SHP77 (cell line): ENCODE measurements around the gene GRHL3.

Experiments used
- DNase-seq, 2 experiments: peaks; one replicate each; lab custom pipeline; 2025; lab: John Stamatoyannopoulos, UW

The GRHL3 gene

DNA sequence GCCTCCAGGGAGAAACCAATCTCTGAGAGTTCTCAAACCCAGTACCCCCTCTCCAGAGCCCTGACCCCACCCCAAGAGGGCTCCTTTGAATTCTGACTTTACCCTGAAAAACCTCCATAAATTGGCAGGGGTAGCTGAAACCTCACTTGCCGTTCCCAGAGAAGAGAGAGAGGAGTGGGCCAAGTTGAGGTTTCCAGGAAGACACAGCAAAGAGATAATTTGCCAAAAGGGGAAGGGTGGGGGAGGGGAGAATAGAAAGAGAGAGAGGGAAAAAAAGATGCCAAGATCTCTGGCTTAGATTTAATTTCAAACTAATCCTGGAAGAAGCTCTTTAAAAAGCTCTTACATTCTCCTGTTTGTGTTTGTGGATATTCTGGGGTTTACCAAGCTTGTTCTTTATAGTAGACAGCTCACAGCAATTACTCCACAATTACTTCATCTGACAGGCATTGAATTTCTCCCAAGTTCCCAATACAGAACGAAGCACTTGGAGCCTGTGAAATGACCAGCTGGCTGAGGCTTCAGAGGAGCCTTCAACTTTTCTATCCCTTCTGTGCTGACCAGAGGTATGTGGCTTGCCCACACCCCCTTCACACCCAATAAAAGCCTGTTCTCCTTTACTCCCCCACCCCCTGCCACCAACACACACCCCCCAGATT, 1.1 kb upstream of the GRHL3 start:
- no peak for DNase-seq

GRCh38 chr1:24318615-24319311, 394 bp upstream of the GRHL3 start:
- DNase-seq, result no peak

DNA sequence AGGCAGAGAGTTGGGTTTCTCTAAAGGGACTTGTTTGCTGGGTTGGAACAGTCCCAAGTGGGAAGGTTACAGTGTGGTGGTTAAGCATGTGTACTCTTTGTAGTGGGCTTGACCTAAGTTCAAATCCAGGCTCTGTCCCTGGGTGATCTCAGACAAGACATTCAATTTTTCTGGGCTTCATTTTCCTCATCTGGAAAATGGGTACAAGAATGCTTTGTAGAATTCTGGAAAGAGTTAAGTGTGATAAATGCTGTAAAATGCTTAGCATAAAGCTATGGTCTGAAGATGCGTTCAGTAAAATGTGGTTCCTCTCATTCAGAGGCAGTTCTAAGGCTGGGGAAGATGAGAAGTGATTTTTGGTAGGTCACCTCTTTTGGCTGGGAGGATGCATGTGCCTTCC, 805 bp downstream of the GRHL3 start:
- DNase-seq, result no peak

GRCh38 chr1:24321126-24321525, 2.0 kb downstream of the GRHL3 start:
- DNase-seq, result no peak

DNA sequence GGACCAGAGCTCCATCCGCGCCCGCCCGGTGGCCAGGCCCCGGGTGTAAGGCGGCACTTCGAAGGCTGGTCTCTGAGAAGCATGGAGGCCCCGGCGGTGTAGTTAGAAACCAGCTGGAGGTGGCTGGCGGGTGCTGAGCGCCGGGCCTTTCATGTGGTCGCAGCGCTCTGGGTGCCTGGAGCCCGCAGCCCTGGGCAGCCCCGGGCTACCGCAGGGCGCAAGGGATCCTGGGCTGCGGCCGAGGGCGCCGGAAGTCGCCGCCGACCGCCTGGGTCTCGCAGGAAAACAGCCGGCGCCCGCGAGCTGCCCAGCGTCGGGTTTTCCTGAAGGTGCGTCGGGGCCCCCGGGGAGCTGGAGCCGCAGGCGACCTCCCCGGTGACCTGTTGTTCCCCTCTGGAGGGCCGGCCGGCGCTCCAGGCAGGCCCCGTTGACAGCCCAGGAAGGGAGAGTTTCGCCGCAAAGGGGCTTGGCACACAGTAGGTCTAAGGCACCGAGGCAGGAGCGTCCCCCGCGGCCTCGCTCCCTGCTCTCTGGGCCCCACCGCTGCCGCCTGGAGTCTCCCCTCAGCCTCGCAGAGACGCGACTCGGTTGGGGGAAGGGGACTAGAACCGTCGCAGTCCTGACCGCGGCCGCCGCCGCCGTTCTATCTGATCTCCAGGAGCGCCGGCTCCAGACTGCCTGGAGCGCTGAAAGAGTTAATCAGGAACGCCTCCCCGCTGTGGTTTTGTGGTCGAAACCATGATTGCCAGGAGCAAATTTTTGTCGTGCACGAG, 2.7 kb downstream of the GRHL3 start:
- no peak for DNase-seq

DNA sequence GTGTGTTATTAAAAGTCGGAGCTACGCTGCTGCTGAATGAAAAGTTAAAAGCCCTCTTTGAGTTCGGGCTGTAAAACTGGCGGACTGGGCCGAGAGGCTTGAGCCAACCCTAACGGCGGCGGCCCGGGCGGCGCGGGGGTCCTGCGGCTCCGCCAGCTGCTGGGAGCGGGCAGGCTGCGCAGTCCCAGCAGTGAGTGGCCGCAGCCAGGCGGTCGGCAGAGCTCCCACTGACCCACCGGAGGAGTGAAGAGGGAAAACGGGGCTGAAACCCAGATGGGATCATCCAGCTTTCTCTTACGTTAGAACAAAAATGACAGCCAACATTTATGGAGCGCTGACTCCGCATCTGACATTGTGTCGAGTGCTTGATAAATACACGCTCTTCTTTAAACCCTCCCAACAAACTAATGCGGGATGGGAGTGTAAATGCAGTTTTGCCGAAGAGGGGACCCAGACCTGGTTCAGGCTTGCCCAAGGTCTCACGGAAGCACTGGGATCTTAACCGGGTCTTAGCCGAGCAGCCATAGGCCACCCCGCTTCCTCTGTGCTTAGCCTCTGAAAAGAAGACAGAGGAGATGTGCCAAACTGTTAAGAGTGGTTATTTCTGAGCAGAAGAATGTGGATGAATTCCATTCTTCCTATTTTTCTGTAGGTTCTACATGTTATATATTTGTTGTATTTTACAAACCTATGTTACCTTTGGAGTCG, 3.5 kb downstream of the GRHL3 start:
- no peak for DNase-seq

DNA sequence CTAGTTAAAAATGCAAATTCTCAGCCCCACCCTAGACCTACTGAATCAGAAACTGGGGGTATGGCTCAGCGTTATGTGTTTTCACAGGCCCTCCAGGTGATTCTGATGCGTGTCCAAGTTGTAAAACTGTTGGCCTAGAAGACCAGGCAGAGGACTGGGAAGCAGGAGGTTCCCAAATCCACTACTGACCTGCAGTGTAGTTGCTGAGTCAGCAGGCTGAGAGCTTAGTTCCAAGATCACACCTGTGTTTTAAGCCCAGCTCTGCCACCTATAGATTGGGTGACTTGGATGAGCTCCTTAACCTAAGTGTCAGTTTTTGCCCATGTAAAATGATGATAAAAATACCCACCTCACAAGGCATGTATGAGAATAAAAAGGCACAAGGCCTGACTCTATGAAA, 4.1 kb downstream of the GRHL3 start:
- no peak for DNase-seq

GRCh38 chr1:24324903-24325302, 5.7 kb downstream of the GRHL3 start:
- DNase-seq, result no peak

DNA sequence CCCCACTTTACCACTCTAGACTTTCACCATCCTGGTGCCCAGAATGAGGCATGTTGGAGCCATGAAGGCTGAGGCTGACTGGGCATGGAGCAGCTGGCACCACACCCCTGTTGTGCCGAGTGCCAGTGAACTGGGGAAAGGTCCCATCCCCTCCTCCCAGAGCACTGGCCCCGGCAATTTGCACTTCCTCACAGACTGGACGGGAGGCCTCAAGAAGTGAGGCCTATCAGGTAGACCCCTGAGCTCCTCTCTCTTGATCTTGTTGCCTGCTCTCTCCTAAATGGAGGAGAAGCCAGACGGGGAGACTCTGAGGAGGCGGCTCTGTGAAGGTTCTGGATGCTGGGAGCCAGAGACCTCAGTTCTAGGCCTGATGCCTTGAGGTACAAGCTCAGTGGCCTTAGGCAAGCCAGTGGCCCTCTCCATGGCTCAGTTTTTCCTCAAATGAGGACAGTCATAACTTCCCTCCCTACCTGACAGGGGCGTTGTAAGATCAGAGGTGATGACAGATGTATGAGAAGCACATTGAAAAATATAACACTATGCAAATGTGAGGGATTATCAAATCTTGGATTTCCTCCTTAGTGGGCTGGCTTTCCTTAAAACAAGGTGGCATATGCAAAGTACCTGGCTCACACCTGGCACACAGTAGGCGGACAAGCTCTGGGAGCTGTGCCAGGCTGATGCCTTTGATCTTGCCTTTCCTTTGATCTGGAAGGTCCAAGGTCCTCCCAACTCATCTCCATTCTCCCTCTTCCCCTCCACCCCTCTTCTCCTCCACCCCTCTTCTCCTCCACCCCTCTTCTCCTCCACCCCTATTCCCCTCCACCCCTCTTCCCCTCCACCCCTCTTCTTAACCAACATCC, 6.7 kb downstream of the GRHL3 start:
- no peak for DNase-seq

DNA sequence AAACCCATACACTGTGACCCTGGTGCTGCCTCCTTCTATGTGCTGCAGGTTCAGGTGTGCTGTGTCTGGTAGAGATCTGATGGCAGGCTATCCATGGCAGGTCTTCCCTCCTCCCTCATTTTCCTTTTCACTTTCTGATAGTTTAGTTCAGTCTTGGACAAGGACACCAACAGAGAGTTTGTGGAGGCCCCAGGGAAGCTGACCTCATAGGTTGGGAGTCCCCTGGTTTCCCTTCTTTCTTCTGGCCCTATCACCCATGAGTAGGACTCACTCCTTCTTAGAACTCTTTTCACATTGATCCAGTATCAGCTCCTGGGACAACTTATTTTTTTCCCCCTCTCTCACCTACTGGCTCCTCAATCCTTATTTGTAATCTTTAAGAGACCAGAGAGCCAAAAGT, 8.3 kb downstream of the GRHL3 start:
- DNase-seq, result no peak

GRCh38 chr1:24327891-24328290, 8.7 kb downstream of the GRHL3 start:
- no peak for DNase-seq

GRCh38 chr1:24329331-24329730, 10.2 kb downstream of the GRHL3 start:
- no peak for DNase-seq

- no peak for DNase-seq
Observed at GRCh38 chr1:24329797-24330543, 10.8 kb downstream of the GRHL3 start.

DNA sequence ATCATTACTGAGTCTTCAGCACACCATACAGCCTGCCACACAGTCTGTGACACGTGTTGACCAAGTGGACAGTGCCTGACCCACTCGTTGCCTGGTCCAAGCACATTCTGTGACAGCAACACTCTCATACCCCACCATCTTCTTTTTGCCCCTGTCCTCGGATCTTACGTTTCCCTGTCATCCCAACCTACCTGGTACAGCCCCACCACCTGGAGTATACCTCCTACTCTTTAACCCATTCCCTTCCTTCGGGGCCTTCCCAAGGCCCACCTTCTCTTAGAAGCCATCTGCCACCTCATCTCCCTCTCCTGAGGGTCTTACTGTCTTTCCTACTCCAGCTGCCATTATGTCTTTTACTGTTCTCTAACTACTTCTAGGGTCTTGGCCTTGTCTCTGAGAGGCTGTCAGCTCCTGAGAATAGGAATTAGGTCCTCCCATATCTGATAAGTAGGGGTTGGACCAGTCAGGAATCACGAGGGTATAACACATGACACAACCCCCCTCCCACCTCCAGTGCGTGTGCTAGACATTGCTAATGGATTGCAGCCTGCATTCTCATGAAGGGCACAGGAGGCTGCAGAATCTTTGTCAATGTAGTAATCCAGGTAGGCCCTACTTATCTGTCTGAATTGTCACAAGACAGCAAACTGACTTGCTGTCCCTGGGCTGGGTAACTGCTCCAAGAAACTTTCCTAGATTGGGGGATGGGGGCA, 13.0 kb downstream of the GRHL3 start:
- DNase-seq, result no peak

GRCh38 chr1:24336075-24336474, 16.9 kb downstream of the GRHL3 start:
- DNase-seq, result no peak

DNA sequence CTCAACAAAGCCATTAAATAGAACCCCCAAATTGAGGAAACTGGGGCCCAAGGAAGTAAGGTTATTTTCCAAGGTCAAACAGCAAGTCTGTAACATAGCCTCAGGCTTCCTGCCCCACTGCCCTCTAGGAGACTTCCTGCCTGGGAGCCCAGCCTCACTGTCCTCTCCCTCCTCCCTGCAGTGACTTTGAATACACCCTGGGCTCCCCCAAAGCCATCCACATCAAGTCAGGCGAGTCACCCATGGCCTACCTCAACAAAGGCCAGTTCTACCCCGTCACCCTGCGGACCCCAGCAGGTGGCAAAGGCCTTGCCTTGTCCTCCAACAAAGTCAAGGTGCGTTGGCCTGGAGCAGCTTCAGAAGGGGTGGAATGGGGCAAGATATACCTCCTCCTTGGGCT, 18.3 kb downstream of the GRHL3 start:
- no peak for DNase-seq

DNA sequence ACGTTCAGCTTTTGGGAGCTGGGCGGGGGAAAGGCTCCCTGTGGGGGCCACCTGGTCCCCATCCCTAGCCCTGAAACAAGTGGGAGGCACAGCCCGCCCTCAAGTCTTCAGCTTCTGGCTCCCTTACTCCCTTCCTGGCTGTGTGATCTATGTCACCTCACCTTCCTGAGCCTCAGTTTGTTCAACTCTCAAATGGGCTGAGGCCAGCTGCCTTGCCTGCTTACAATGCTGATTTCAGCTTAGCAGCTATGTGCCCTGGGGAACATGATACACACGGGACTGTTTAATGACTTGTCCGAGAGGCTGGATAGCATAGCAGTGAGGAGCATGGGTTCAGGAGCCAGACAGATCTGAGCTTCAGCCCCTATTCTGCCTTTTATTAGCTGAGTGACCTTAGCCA, 19.3 kb downstream of the GRHL3 start:
- no peak for DNase-seq

- no peak for DNase-seq
Observed at GRCh38 chr1:24339996-24340395, 20.8 kb downstream of the GRHL3 start.

- no peak for DNase-seq
Observed at GRCh38 chr1:24340770-24341169, 21.6 kb downstream of the GRHL3 start.

- no peak for DNase-seq
Observed at GRCh38 chr1:24341260-24341659, 22.1 kb downstream of the GRHL3 start.
